HG03432 (cell line): ENCODE results near the gene MRPS27.

Source experiments
- ATAC-seq: cut with Tn5 transposase; IDR thresholded peaks from one replicate; pipeline ENCODE4 v1.9.1; 2021; ENCODE audit warnings: mild to moderate bottlenecking, moderate library complexity; ENCODE audit not compliant: unreplicated experiment

The MRPS27 gene

GRCh38 chr5:72234868-72235267 is 85.2 kb downstream of the MRPS27 start:
- ATAC-seq, result no peak

- ATAC-seq, result peak; percentile 94
These were observed 85.8 kb downstream of the MRPS27 start for GRCh38 chr5:72234265-72234700.

DNA sequence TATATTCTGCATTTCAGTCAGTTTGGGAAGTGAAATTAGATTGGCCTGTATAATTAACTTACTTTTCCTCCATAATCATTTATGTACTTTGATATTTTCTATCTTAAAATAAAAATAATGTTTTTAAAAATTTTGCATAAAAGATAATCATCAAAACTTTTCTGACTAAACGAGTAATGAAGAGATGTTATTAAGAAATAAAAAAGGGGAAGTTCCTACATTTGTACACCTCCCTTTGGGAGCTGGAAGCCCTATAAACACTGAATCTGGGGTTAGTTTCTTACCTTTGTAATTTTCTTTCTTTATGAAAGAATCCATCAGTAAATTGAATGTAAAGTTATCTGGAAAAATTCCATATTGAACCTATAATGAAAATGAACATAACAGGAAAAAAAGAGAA is 86.2 kb downstream of the MRPS27 start:
- ATAC-seq, result no peak

DNA sequence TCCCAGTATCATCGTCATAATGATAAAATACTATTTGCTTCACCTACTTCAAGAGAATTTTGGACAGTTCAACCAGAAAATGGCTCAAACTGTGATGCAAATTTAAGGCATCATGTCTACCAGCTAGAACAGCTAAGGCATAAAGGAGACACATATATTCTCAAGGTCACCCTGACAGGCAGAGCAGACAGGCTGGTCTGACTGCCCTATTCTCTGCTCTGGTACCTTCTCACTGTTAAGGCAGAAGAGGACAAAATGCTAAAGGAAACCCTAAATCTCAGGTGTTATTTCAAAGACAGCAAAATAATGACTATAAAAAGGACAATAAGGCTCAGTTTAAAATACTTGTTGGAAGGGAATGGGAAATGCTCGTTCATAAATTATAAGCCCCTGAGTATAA is 87.2 kb downstream of the MRPS27 start:
- no peak for ATAC-seq

DNA sequence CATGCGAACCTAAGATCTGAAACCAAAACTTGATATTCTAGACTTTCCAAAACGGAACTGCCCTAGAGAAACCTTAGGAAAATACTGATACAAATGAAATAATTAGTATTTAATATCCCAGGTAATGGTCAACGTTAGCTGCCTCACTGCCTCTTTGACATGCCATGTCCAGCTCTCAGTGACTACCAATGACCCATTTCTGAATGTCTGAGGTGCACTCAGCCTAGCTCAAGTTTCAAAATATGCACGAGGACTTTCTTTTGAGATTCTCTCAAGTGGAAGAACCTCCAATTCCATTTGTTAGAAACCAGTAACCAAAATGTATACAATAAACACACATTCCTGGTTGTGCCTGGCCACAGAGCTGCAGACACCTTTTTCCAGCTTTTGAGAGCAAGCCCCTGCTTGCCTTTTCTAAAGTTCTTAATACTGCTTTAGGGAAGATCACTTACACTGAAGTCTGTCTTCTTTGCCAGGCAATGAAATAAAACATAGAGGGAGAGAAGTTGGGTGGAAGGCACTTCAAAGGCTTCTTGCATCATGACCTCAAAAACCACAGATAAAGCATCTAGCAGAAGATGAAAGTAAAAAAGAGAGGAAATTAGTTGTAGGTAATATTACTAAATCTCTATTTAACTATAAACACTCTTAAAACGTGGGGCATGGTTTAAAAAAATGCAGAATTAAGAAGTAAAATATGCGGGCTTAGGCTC is 87.9 kb downstream of the MRPS27 start:
- ATAC-seq, result peak; percentile 45

GRCh38 chr5:72228960-72229359 is 91.1 kb downstream of the MRPS27 start:
- ATAC-seq, result no peak

GRCh38 chr5:72226950-72227349 is 93.1 kb downstream of the MRPS27 start:
- no peak for ATAC-seq

DNA sequence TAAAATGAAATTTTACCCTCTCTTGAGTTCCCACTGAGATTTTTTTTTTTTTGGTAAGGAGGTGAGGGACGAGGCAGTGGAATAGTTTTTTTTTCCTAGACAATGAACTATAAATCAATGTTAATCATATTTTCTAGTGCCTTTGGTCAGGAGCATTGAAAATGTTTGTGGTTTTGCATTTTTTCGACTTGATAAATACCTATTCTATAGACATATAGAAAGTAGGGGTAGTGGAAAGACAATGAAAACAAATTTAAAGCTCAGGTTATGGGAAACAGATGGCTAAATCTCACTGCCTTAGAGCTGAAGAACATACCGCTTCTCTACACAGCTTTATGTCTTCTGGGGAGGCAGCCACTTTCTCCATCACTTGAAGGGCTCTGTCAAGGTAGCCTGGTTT is 94.3 kb downstream of the MRPS27 start:
- ATAC-seq, result no peak

GRCh38 chr5:72224946-72225463 is 95.0 kb downstream of the MRPS27 start:
- ATAC-seq, result no peak

DNA sequence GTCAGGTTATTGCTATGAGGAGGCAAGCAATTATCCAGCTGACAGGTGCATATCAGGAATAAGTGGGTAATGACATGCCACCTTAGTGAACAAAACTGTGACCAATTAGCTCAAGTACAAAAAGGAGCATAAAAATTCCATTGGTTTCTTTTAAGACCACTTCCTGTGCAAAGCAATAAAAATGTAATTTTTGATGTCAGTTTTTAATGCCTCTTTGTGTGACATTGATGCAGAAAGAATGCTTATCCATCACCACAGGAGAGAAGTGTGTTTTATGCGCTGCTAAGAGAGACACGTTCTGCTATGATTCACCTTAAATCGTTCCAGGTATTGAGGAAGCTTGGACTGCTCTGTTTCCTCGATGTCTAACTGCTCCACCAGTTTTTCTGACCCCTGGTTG is 96.7 kb downstream of the MRPS27 start:
- no peak for ATAC-seq

DNA sequence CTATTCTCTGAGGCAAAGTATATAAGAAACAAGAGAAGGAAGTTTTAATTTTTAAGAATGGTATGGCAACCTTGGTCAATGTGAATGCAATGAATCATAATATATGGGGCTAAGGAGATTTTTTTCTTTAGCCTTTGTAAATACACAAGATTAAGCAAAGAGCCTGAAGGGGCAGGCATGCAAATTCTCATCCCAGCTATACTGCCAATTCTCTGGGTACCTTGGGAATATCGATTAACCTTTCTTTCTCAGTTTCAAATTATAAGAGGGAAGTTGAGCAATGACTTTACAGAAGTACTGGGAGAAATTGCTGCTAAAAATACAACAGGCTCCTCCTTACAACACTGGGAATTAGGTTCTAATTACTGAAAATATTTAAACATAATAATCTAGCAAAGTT is 97.5 kb downstream of the MRPS27 start:
- no peak for ATAC-seq

DNA sequence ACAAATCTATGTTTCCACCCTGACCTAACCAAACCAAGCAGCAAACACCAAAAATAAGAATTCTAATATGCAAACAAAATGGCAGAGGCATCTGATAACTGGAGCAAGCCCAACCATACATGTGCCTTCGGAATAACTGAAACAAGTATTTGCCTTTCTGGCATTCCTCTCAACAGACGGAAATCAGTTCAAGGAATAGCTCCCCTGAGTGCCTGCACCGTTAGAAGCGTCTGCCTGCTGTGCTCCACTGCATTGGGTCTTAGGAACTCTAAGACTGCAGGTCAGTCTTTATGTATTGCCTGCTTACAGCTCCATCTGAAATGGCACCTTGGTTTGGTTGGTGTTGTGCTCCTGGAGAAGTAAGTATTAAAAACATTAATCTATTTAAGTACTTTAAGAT is 98.5 kb downstream of the MRPS27 start:
- no peak for ATAC-seq

DNA sequence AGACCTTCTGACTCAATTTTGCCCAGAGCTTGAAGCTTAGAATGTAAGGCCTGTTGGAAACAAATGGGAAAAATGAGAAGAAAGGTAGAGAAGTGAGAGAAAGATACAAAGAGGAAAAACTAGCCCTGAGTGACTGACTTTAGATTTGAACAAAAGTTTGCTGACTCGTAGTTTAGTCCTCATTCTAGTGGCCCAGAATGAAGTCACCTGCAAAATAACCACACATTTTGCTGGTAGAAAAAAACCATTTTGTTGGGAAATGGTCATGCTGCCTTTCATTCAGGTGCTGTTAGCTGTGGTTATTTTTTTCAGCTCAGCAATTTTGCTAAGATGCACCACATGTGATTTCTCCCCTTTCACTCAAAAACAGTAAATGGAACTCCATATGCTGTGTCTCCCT is 98.9 kb downstream of the MRPS27 start:
- no peak for ATAC-seq

DNA sequence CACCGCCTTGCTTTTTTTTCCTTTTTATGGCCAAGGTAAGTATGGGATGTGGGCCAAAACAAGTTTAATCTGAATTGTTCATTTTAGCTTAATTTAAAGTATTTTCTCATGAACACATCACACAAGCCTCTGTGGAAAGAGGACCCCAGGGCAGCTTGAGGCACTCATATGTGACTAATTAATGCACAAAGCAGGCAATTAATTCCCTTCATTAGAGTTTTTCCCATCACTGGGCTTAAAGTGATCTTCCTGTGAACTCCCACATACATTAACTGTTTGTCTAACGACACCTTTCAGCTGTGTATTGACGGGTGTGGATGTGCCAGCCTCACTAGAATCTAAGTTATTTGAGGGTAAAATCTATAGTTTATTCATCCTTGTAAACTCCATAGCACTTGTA is 103.3 kb downstream of the MRPS27 start:
- ATAC-seq, result no peak

- ATAC-seq, result no peak
These were observed 105.9 kb downstream of the MRPS27 start for GRCh38 chr5:72214168-72214567.

GRCh38 chr5:72213482-72213881 is 106.6 kb downstream of the MRPS27 start:
- ATAC-seq, result no peak

GRCh38 chr5:72212171-72212570 is 107.9 kb downstream of the MRPS27 start:
- ATAC-seq, result no peak

DNA sequence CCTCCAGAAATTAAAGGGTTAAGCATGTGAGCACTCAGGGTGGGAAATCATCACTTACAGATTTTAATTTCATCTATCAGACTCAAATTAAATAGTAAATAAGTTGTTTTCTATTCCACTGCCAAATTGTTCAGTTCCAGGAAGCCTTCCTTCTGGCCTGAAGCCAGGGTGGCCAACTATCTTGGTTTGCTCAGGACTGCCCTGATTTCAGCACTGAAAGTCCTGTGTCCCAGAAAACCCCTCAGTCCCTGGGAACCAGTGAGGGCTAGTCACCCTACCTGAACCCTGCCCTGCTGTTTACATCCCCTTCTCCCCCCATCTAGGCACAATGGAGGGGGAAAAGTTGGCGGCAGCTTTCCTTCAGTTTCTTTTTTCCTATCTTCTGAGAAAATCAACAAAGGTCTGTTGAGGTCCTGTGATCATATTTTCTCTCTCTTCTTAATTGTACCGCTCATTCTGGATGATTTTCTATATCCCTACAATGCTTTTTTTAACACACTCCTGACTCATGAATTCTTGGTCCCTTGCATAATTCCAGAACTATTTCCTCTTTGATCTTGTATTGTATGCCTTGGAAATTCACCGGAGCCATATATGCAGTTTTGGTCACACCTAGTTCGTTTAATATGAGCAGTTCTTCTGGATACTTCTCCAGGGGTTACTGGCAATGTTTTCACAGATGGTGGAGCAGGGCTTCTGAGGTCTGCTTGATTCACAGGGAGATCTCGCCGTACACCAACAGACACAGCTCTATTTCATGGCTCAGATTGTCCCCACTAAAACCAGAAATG is 109.0 kb downstream of the MRPS27 start:
- no peak for ATAC-seq

GRCh38 chr5:72209147-72210115 is 110.6 kb downstream of the MRPS27 start:
- ATAC-seq, result no peak

GRCh38 chr5:72208324-72208926 is 111.6 kb downstream of the MRPS27 start:
- no peak for ATAC-seq

DNA sequence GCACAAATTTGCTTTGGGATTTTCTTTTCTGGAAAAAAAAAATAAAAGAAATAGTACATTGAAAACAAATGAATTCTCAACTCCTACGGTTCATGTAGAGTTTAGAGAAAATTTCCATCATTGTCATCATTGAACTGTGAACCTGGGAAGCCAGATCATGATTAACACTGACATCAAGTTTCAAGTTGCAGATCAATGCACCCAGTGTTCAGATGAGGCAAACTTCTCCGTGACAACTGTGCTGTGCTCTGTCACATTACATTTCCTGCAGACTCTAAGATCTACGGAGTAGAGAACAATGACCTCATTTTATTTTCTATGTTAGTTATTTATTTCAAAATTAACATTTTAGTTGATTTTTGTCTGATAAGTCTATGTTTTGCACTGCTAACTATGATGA is 113.0 kb downstream of the MRPS27 start:
- no peak for ATAC-seq
